DOHH2 (cell line): ENCODE data around the gene PKD2L2.

Experiments
- H3F3A ChIP-seq: fragments of 200-600 bp; sonication (generic), shearing (Covaris generic); 2 replicates; pipeline ENCODE4 v1.6.0; 2016; ENCODE audit warnings: antibody characterized with exemption, mild to moderate bottlenecking; ENCODE audit not compliant: control insufficient read depth, insufficient read depth
- H3K27ac ChIP-seq: fragments of 200-600 bp; sonication (generic); 2 replicates; pipeline ENCODE4 v1.5.1; 2014; ENCODE audit warnings: low read depth, mild to moderate bottlenecking, low read length, moderate library complexity
- H3K27me3 ChIP-seq: fragments of 200-600 bp; sonication (generic); 2 replicates; pipeline ENCODE4 v1.6.1; 2014; ENCODE audit warnings: mild to moderate bottlenecking, low read length, mixed read lengths; ENCODE audit not compliant: control insufficient read depth
- H3K36me3 ChIP-seq: fragments of 200-600 bp; sonication (generic); 2 replicates; pipeline ENCODE4 v1.6.1; 2014; ENCODE audit warnings: mild to moderate bottlenecking, low read length, moderate library complexity, mixed read lengths; ENCODE audit not compliant: control insufficient read depth
- H3K4me1 ChIP-seq: fragments of 200-600 bp; sonication (generic); 2 replicates; pipeline ENCODE4 v1.6.1; 2014; ENCODE audit warnings: mild to moderate bottlenecking, low read length, mixed read lengths; ENCODE audit not compliant: control insufficient read depth
- H3K4me2 ChIP-seq: fragments of 200-600 bp; sonication (generic); 2 replicates; pipeline ENCODE4 v1.6.0; 2014; ENCODE audit warnings: mild to moderate bottlenecking, low read length, moderate library complexity
- H3K4me3 ChIP-seq: fragments of 200-600 bp; sonication (generic); 2 replicates; pipeline ENCODE4 v1.5.1; 2014; ENCODE audit warnings: mild to moderate bottlenecking, low read length, mixed read lengths
- H3K79me2 ChIP-seq: fragments of 200-600 bp; sonication (generic); 2 replicates; pipeline ENCODE4 v1.6.1; 2014; ENCODE audit warnings: mild to moderate bottlenecking, low read length, mixed read lengths; ENCODE audit not compliant: control insufficient read depth
- H3K9me2 ChIP-seq: fragments of 200-600 bp; sonication (generic); replicated peaks from 2 replicates; pipeline ENCODE4 v1.6.1; 2014; ENCODE audit warnings: mild to moderate bottlenecking, low read length, mixed read lengths; ENCODE audit not compliant: control insufficient read depth
- H3K9me3 ChIP-seq: fragments of 200-600 bp; sonication (generic); 2 replicates; pipeline ENCODE4 v1.6.1; 2014; ENCODE audit warnings: antibody characterized with exemption, low read length, mixed read lengths; ENCODE audit not compliant: control insufficient read depth, insufficient read depth
- H4K20me1 ChIP-seq: fragments of 200-600 bp; sonication (generic); 2 replicates; pipeline ENCODE4 v1.6.0; 2014; ENCODE audit warnings: low read depth, mild to moderate bottlenecking, antibody characterized with exemption, low read length, moderate library complexity; ENCODE audit not compliant: control insufficient read depth, insufficient read depth
- EZH2phosphoT487 ChIP-seq: fragments of 200-600 bp; sonication (generic); IDR thresholded peaks from 2 replicates; pipeline ENCODE4 v1.6.1; 2017; ENCODE audit warnings: borderline replicate concordance, mild to moderate bottlenecking, antibody characterized with exemption, low read length, moderate library complexity, mixed read lengths
- TF ChIP-seq, protein P1 (sequence below): fragments of 200-600 bp; sonication (generic); IDR thresholded peaks from one replicate; pipeline ENCODE4 v1.5.1; 2014; ENCODE audit warnings: antibody characterized with exemption, mild to moderate bottlenecking, low read depth, low read length; ENCODE audit not compliant: poor library complexity, severe bottlenecking

Gene PKD2L2

GRCh38 chr5:137890845-137891244 is 1.6 kb downstream of the PKD2L2 start:
- TF ChIP-seq, protein P1, sequence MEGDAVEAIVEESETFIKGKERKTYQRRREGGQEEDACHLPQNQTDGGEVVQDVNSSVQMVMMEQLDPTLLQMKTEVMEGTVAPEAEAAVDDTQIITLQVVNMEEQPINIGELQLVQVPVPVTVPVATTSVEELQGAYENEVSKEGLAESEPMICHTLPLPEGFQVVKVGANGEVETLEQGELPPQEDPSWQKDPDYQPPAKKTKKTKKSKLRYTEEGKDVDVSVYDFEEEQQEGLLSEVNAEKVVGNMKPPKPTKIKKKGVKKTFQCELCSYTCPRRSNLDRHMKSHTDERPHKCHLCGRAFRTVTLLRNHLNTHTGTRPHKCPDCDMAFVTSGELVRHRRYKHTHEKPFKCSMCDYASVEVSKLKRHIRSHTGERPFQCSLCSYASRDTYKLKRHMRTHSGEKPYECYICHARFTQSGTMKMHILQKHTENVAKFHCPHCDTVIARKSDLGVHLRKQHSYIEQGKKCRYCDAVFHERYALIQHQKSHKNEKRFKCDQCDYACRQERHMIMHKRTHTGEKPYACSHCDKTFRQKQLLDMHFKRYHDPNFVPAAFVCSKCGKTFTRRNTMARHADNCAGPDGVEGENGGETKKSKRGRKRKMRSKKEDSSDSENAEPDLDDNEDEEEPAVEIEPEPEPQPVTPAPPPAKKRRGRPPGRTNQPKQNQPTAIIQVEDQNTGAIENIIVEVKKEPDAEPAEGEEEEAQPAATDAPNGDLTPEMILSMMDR = no peak
- TF ChIP-seq EZH2phosphoT487 = no peak
- no peaks in the 10 kb centered on the region for H3K36me3 ChIP-seq
- no peak overlapping the region for H3K4me3 ChIP-seq
- H3K4me1 ChIP-seq = peaks cover 43% of the 10 kb centered on the region
- H3F3A ChIP-seq = peaks cover 21% of the 10 kb centered on the region
- no peaks in the 10 kb centered on the region for H3K9me3 ChIP-seq
- H3K79me2 ChIP-seq = peaks cover 28% of the 10 kb centered on the region
- no peaks in the 10 kb centered on the region for H3K9me2 ChIP-seq
- H3K27ac ChIP-seq = no peak overlapping the region
- no peaks in the 10 kb centered on the region for H3K27me3 ChIP-seq
- H4K20me1 ChIP-seq = no peaks in the 10 kb centered on the region
- H3K4me2 ChIP-seq = no peak overlapping the region

- no peak for TF ChIP-seq EZH2phosphoT487
- TF ChIP-seq, protein P1 = peak; percentile 37
Measured at GRCh38 chr5:137891849-137892248, 2.6 kb downstream of the PKD2L2 start.

GRCh38 chr5:137894586-137894985 is 5.3 kb downstream of the PKD2L2 start:
- Histone ChIP-seq H3F3A (peaks cover 26% of the 10 kb centered on the region), H3K4me3 (no peak overlapping the region), H3K79me2 (peaks cover 2% of the 10 kb centered on the region), H4K20me1 (no peaks in the 10 kb centered on the region), H3K27ac (no peak overlapping the region), H3K4me1 (peaks cover 59% of the 10 kb centered on the region), H3K9me2 (no peaks in the 10 kb centered on the region), H3K9me3 (no peaks in the 10 kb centered on the region), H3K36me3 (no peaks in the 10 kb centered on the region), H3K27me3 (no peaks in the 10 kb centered on the region), H3K4me2 (no peak overlapping the region)
- TF ChIP-seq, protein P1 = no peak
- no peak for TF ChIP-seq EZH2phosphoT487

More at GRCh38 chr5:137891849-137892248, 2.6 kb downstream of the PKD2L2 start:
- H3K27me3 ChIP-seq = no peaks in the 10 kb centered on the region
- H3K27ac ChIP-seq = no peak overlapping the region
- no peak overlapping the region for H3K4me2 ChIP-seq
- H3K4me3 ChIP-seq = no peak overlapping the region
- H3F3A ChIP-seq = peaks cover 21% of the 10 kb centered on the region
- H3K79me2 ChIP-seq = peaks cover 23% of the 10 kb centered on the region
- no peaks in the 10 kb centered on the region for H3K36me3 ChIP-seq
- no peaks in the 10 kb centered on the region for H3K9me3 ChIP-seq
- no peaks in the 10 kb centered on the region for H4K20me1 ChIP-seq
- H3K4me1 ChIP-seq = peaks cover 48% of the 10 kb centered on the region
- no peaks in the 10 kb centered on the region for H3K9me2 ChIP-seq
